ENCODE data around the gene GANC.

DNA sequence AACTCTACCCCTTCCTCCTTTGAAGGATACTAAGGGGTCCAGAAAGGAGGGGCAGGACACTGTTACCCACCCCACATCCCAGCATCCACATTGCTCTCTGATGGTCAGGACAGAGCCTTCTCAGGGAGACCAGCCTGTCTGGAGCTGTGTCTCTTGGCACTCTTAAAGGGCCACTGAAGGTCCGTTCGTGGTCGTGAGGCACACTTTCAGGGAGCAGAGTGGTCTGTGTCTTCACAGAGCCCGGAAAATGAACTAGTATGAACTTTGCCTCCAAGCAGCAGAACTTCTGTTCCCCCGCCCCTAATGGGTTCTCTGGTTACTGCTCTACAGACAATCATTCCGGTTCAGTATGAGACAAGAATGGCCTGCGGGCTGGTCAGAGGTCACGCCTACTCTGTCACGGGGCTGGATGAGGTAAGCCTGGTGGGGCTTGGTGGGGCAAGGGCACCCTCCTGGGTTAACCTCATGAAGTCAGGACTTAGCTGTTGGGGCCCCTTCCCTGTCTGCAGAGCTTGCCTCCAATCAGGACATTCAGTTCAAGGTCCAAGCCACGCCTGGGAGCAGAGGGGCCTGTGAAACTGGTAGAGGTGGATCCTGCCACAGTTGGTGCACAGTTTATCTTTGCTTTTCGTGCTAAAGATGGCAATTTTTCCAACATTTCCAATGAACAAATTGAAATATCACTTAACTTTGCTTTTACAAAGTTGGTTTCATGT lies 119.5 kb downstream of the GANC start:
- TF ChIP-seq, protein P1, sequence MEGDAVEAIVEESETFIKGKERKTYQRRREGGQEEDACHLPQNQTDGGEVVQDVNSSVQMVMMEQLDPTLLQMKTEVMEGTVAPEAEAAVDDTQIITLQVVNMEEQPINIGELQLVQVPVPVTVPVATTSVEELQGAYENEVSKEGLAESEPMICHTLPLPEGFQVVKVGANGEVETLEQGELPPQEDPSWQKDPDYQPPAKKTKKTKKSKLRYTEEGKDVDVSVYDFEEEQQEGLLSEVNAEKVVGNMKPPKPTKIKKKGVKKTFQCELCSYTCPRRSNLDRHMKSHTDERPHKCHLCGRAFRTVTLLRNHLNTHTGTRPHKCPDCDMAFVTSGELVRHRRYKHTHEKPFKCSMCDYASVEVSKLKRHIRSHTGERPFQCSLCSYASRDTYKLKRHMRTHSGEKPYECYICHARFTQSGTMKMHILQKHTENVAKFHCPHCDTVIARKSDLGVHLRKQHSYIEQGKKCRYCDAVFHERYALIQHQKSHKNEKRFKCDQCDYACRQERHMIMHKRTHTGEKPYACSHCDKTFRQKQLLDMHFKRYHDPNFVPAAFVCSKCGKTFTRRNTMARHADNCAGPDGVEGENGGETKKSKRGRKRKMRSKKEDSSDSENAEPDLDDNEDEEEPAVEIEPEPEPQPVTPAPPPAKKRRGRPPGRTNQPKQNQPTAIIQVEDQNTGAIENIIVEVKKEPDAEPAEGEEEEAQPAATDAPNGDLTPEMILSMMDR (IDR thresholded peaks at IDR 0.05; ENCODE audit: low read depth, low read length): no peak
- TF ChIP-seq POLR2A (IDR thresholded peaks at IDR 0.05; ENCODE audit: extremely low read depth, insufficient read length): no peak
- TF ChIP-seq MYC (IDR thresholded peaks at IDR 0.05; ENCODE audit: low read depth, low read length): no peak
